Mucosa of rectum (tissue), 2 donors: Measurements from ENCODE around the gene XG.
"Not testable (repeated sequence)": the region's sequence is repeated elsewhere in the genome, so short reads cannot be mapped to it uniquely, and the experiment has no call there.

Source experiments
- H3K27ac ChIP-seq, 2 donors: one replicate each; pipeline ENCODE4 v1.7.0; 2013; ENCODE audit warnings: inconsistent platforms in 2 of 2, low read depth in 2 of 2, low read length in 2 of 2
- H3K27me3 ChIP-seq, 2 donors: one replicate each; pipeline ENCODE4 v1.7.0; 2013; ENCODE audit warnings: low read length in 2 of 2; ENCODE audit not compliant: control insufficient read depth in 2 of 2, insufficient read depth in 2 of 2
- H3K36me3 ChIP-seq, 2 donors: one replicate each; pipeline ENCODE4 v1.7.0; 2013; ENCODE audit warnings: low read length in 2 of 2; ENCODE audit not compliant: control insufficient read depth in 2 of 2, insufficient read depth in 2 of 2
- H3K4me1 ChIP-seq, 2 donors: one replicate each; pipeline ENCODE4 v1.7.0; 2013; ENCODE audit warnings: low read length in 2 of 2, mild to moderate bottlenecking in 1 of 2; ENCODE audit not compliant: control insufficient read depth in 2 of 2, insufficient read depth in 2 of 2
- H3K4me3 ChIP-seq, 2 donors: one replicate each; pipeline ENCODE4 v1.7.0; 2013; ENCODE audit warnings: low read length in 2 of 2
- H3K9ac ChIP-seq, 2 donors: one replicate each; pipeline ENCODE4 v1.7.0; 2013; ENCODE audit warnings: low read length in 2 of 2, low read depth in 1 of 2, mild to moderate bottlenecking in 1 of 2
- H3K9me3 ChIP-seq, 2 donors: one replicate each; pipeline ENCODE4 v1.7.0; 2013; ENCODE audit warnings: low read length in 2 of 2; ENCODE audit not compliant: control insufficient read depth in 2 of 2
- donor health status: healthy.
- donor health status: Normal muscosa, but diverticular disease.

The XG gene, protein sequence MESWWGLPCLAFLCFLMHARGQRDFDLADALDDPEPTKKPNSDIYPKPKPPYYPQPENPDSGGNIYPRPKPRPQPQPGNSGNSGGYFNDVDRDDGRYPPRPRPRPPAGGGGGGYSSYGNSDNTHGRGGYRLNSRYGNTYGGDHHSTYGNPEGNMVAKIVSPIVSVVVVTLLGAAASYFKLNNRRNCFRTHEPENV

DNA sequence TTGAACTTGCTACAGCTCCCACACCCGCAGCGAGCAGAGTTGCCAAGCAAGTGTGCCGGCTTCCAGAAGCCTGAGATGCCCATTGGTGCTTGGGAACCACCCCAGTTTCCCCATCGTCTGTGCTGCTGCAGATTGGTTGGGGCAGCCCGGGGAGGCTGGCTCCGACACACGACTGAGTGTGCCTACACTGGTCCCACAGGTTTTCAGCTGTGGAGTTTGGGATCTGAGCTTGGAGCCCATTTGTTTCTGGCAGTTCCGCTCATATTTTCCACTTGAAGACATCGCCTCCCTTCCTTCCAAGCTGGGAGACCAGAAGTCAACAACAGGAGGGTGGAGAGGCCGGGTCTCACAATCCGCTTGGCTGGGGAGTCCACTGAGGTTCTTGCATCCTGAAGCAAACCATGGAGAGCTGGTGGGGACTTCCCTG, at the start of gene XG:
Gene XG, plus strand, starts transcription at position 167 of the 427 bp plus-strand sequence. Its CDS starts 235 bp downstream, at position 402.
- not testable (repeated sequence) for H3K9me3 ChIP-seq, H3K9ac ChIP-seq, H3K36me3 ChIP-seq, H3K4me3 ChIP-seq, H3K27me3 ChIP-seq, H3K27ac ChIP-seq, H3K4me1 ChIP-seq

GRCh38 chrX:2703991-2704369, 47.9 kb upstream of the XG start:
- Histone ChIP-seq H3K4me1 (peaks cover 10 to 11% of the 10 kb centered on the region in 2 donors), H3K27ac (peak overlapping the region; percentile 21 to 22), H3K4me3 (peak overlapping the region; percentile 37 to 49), H3K27me3 (no peaks in the 10 kb centered on the region), H3K9me3 (no peaks in the 10 kb centered on the region), H3K36me3 (peaks cover 0 to 10% of the 10 kb centered on the region in 2 donors), H3K9ac (peak overlapping the region in 1 of 2 donors; percentile 49)

DNA sequence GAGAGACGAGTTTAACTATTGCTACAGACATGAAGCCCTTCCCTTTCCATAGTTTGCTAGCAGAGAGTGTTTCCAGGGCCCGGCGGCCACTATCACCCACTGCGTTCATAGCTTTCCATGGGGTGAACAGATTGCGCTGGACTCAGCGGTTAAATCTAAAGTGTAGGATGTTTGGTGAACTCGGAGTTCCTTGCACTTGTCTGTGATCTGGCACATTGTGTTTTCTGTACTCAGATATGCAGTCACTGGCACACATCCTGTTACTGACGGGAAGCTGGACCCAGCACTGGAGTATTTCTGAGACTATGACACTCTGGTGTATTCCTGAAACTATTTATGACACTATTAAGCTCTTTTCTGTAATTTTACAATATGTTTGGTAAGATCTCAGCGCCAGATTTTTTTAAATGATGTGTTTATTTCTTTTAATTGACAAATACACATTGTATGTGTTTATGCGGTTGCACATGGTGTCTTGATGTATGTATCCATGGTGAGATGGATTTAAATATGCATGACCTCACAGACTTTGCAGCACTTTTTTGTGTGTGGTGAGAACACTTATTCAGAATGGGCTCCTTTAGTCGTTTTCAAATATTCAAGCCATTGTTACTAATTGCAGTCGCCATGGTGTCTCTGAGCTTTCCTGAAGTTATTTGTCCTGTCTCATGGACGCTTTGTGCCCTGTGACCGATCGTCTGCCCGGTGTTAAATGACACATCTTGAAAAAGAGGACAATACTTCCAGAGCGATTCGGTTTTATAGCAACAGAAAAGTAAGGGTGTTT, 46.6 kb upstream of the XG start:
- peaks cover 0 to 6% of the 10 kb centered on the region in 2 donors for H3K36me3 ChIP-seq

DNA sequence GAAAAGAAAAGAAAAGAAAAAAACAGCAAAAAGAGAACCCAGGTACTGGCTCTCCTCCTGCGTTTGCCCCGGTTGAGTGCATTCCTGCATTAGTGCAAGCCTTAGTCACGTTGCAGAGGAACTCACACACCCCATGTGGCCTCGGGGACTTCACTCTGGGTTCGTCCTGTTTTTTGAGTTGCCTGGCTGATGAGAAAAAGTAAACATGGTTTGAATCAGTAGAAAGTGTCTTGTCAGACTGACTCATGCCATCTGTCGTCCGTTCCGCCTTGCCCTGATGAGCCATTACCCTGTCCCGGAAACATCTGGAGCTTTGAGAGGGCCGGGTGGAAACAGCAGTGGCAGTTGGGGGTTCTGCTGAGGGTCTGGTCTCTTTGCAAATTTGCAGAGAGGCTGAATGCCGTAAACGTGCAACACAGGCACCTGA, 44.5 kb upstream of the XG start:
- Histone ChIP-seq H3K36me3 (peaks cover 0 to 3% of the 10 kb centered on the region in 2 donors), H3K9ac (no peak overlapping the region), H3K27me3 (no peaks in the 10 kb centered on the region), H3K4me1 (peaks cover 20 to 24% of the 10 kb centered on the region in 2 donors), H3K4me3 (peak overlapping the region in 1 of 2 donors; percentile 21), H3K9me3 (no peaks in the 10 kb centered on the region), H3K27ac (no peak overlapping the region)

More for the DNA sequence above, 46.6 kb upstream of the XG start:
- H3K4me3 ChIP-seq = no peak overlapping the region
- no peaks in the 10 kb centered on the region for H3K9me3 ChIP-seq
- no peak overlapping the region for H3K9ac ChIP-seq
- no peaks in the 10 kb centered on the region for H3K27me3 ChIP-seq
- H3K4me1 ChIP-seq = peaks cover 18 to 20% of the 10 kb centered on the region in 2 donors
- H3K27ac ChIP-seq = no peak overlapping the region

- H3K9ac ChIP-seq = no peak overlapping the region
- peaks cover 20 to 24% of the 10 kb centered on the region in 2 donors for H3K4me1 ChIP-seq
- no peaks in the 10 kb centered on the region for H3K9me3 ChIP-seq
- H3K27me3 ChIP-seq = no peaks in the 10 kb centered on the region
- no peak overlapping the region for H3K27ac ChIP-seq
- peaks cover 2 to 8% of the 10 kb centered on the region in 2 donors for H3K36me3 ChIP-seq
- H3K4me3 ChIP-seq = no peak overlapping the region
Observed at GRCh38 chrX:2708021-2708420, 43.8 kb upstream of the XG start.

DNA sequence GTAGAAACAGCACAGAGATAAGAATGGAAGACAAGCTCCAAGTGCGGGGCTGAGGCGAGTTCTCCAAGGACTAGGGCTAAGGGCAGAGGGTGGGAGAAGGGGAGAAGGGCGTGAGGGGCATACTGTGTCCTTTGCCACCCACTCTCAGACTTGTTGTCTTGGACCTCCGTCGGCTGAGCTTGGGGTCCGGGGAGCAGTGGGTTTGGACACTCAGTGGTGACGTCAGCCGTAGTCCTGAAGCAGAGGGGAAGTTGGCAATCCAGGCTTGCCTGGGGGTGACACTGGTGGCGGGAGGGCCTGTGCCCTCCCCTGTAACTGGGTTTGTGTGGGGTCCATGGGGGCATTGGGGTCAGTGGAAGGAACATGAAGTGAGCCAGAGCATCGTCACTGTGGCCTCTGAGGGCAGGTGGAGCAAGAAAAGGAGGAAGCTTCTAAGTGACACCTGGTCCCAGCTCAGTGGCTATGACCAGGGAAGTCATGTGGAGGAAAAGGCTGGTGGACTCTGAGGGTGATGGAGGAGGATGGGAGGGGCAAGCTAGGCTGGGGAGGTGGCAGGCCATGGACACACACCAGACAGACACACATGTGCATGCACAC, 43.1 kb upstream of the XG start:
- H3K9me3 ChIP-seq = no peaks in the 10 kb centered on the region
- H3K36me3 ChIP-seq = peaks cover 7 to 9% of the 10 kb centered on the region in 2 donors
- H3K4me1 ChIP-seq = peaks cover 15 to 22% of the 10 kb centered on the region in 2 donors
- no peak overlapping the region for H3K4me3 ChIP-seq
- no peak overlapping the region for H3K9ac ChIP-seq
- no peak overlapping the region for H3K27ac ChIP-seq
- no peaks in the 10 kb centered on the region for H3K27me3 ChIP-seq

DNA sequence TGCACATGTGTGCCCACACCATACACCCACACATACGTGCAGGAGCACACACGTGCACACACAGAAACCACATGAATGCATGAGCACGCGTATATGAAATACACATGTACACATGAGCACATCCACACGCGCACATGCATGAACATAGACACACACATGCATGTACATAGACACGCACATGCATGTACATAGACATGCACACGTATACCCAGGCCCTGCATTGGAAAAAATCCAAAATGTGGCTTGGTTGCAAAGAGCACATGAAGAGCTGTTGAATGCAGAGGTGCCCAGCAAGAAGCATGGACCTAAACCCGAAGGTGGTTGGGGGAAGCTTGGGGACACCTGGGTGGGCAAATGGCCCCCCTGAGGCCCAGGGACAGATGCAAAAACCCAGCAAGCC, 42.3 kb upstream of the XG start:
- H3K4me1 ChIP-seq = peaks cover 12 to 18% of the 10 kb centered on the region in 2 donors

DNA sequence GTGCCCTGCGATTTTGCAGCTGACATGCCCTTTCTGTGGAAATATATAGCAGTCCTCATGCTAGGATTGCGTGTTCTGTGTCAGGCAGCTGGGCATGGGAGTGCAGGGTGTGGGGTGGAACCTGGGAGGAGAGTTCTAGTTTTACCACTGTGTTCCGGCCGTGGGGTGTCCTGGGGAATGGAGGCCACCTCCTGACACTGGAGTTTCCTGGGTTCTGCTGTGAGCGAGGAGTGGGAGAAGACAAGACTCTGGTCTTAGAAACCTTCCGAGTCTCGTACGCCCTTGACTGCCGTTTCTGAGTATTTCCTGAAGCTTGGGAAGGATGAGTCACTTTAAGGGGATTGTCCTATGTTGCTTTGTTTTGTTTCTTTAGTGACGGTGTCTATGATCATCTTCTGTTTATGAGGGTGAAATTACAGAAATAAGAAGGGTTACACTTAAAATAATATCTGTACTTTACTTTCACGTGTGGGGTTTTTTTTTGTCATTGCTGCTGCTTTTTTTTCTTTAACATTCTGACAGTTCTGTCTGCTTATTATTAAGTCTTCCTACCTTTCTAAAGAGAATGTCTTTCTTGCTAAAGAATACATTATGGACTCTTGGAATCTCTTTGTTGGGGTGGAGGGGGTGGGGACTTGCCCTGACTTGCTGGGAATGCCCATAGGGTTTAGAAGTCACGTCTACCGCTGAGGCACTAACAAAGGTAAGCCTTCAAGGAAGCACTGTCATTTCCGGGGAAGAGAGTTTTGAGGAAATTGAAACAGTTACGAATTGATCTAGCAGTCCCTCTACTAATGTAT, 41.6 kb upstream of the XG start:
- H3K27ac ChIP-seq = peak overlapping the region; percentile 29 to 32

More for the DNA sequence above, 42.3 kb upstream of the XG start:
- Histone ChIP-seq H3K9me3 (no peaks in the 10 kb centered on the region), H3K4me3 (no peak overlapping the region), H3K36me3 (peaks cover 7 to 9% of the 10 kb centered on the region in 2 donors), H3K27ac (peak overlapping the region in 1 of 2 donors; percentile 29), H3K27me3 (no peaks in the 10 kb centered on the region), H3K9ac (no peak overlapping the region)

GRCh38 chrX:2711441-2711840, 40.4 kb upstream of the XG start:
- H3K27me3 ChIP-seq = no peaks in the 10 kb centered on the region
- peaks cover 10 to 18% of the 10 kb centered on the region in 2 donors for H3K4me1 ChIP-seq
- H3K27ac ChIP-seq = no peak overlapping the region
- no peak overlapping the region for H3K9ac ChIP-seq
- H3K4me3 ChIP-seq = no peak overlapping the region
- no peaks in the 10 kb centered on the region for H3K9me3 ChIP-seq
- peaks cover 9 to 13% of the 10 kb centered on the region in 2 donors for H3K36me3 ChIP-seq

More for the DNA sequence above, 41.6 kb upstream of the XG start:
- Histone ChIP-seq H3K4me1 (peaks cover 10 to 18% of the 10 kb centered on the region in 2 donors), H3K4me3 (peak overlapping the region in 1 of 2 donors; percentile 38), H3K9ac (peak overlapping the region in 1 of 2 donors; percentile 28), H3K27me3 (no peaks in the 10 kb centered on the region), H3K9me3 (no peaks in the 10 kb centered on the region), H3K36me3 (peaks cover 6 to 12% of the 10 kb centered on the region in 2 donors)
